Endothelial cell of umbilical vein (primary cell): Measurements from ENCODE around the gene POLG.

Experiments used
- EZH2 ChIP-seq: IDR thresholded peaks from 2 replicates; pipeline ENCODE4 v1.6.1; 2012; ENCODE audit warnings: borderline replicate concordance, low read depth, mild to moderate bottlenecking, moderate library complexity, low read length, inconsistent platforms; ENCODE audit not compliant: severe bottlenecking
- POLR2A ChIP-seq: IDR thresholded peaks from 2 replicates; pipeline ENCODE4 v1.6.1; 2012; ENCODE audit warnings: low read depth, mild to moderate bottlenecking, control low read depth, low read length
- POLR2AphosphoS5 ChIP-seq: IDR thresholded peaks from 2 replicates; pipeline ENCODE4 v1.6.1; 2012; ENCODE audit warnings: low read depth, mild to moderate bottlenecking, control low read depth, low read length, moderate library complexity; ENCODE audit not compliant: insufficient read depth
- TF ChIP-seq, protein P1 (sequence below): IDR thresholded peaks from 2 replicates; pipeline ENCODE4 v1.6.1; 2011; ENCODE audit not compliant: insufficient read depth, insufficient read length
- TF ChIP-seq, protein P2 (sequence below), 2 donors: IDR thresholded peaks; 1 replicate in 1 of 2; 2 replicates in 1 of 2; pipeline ENCODE4 v1.5.1; 2011; ENCODE audit warnings: low read length in 2 of 2, mild to moderate bottlenecking in 2 of 2, moderate library complexity in 2 of 2, control low read depth in 1 of 2, inconsistent platforms in 1 of 2, low read depth in 1 of 2; ENCODE audit not compliant: insufficient read depth in 1 of 2; ENCODE audit errors: extremely low read depth in 1 of 2

GRCh38 chr15:89278307-89278706 lies 56.3 kb downstream of the POLG start:
- TF ChIP-seq, protein P1, sequence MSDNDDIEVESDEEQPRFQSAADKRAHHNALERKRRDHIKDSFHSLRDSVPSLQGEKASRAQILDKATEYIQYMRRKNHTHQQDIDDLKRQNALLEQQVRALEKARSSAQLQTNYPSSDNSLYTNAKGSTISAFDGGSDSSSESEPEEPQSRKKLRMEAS = no peak
- TF ChIP-seq, protein P2, sequence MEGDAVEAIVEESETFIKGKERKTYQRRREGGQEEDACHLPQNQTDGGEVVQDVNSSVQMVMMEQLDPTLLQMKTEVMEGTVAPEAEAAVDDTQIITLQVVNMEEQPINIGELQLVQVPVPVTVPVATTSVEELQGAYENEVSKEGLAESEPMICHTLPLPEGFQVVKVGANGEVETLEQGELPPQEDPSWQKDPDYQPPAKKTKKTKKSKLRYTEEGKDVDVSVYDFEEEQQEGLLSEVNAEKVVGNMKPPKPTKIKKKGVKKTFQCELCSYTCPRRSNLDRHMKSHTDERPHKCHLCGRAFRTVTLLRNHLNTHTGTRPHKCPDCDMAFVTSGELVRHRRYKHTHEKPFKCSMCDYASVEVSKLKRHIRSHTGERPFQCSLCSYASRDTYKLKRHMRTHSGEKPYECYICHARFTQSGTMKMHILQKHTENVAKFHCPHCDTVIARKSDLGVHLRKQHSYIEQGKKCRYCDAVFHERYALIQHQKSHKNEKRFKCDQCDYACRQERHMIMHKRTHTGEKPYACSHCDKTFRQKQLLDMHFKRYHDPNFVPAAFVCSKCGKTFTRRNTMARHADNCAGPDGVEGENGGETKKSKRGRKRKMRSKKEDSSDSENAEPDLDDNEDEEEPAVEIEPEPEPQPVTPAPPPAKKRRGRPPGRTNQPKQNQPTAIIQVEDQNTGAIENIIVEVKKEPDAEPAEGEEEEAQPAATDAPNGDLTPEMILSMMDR (IDR thresholded peaks at IDR 0.05; ENCODE audit: extremely low read depth in 1 of 2, insufficient read depth in 1 of 2, low read depth in 1 of 2, low read length in 2 of 2) = no peak
- TF ChIP-seq POLR2A (no peak), POLR2AphosphoS5 (no peak), EZH2 (no peak)
